ENCODE measurements around the gene CREM. TPM values are rescaled to one million over a fixed set of nuclear protein-coding genes. Genes with fewer than 3 reads are reported as not detected.

The CREM gene
- total and polyA plus RNA-seq, 2 experiments from 2014 or later: 40.9 to 43.8 TPM

DNA sequence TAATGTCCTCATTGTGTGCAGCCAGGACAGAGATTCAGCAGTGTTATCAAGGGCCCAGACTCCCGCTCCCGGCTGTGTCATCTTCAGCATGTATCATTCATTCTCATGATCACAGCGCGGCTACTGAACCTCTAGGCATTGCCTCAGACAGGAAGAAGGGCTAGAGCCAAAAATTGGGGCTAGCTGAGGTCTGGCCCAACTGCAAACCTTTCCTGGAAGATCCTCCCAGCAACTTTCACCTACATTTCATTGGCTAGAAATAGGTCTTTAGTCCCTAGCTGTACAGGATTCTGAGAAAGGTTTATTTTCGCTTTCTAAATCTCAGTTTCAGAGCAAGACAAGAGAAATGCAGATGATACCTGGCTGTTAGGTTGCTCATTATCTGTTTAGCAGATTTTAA lies 81.9 kb downstream of the CREM start (continued):
- TF ChIP-seq, protein P1, sequence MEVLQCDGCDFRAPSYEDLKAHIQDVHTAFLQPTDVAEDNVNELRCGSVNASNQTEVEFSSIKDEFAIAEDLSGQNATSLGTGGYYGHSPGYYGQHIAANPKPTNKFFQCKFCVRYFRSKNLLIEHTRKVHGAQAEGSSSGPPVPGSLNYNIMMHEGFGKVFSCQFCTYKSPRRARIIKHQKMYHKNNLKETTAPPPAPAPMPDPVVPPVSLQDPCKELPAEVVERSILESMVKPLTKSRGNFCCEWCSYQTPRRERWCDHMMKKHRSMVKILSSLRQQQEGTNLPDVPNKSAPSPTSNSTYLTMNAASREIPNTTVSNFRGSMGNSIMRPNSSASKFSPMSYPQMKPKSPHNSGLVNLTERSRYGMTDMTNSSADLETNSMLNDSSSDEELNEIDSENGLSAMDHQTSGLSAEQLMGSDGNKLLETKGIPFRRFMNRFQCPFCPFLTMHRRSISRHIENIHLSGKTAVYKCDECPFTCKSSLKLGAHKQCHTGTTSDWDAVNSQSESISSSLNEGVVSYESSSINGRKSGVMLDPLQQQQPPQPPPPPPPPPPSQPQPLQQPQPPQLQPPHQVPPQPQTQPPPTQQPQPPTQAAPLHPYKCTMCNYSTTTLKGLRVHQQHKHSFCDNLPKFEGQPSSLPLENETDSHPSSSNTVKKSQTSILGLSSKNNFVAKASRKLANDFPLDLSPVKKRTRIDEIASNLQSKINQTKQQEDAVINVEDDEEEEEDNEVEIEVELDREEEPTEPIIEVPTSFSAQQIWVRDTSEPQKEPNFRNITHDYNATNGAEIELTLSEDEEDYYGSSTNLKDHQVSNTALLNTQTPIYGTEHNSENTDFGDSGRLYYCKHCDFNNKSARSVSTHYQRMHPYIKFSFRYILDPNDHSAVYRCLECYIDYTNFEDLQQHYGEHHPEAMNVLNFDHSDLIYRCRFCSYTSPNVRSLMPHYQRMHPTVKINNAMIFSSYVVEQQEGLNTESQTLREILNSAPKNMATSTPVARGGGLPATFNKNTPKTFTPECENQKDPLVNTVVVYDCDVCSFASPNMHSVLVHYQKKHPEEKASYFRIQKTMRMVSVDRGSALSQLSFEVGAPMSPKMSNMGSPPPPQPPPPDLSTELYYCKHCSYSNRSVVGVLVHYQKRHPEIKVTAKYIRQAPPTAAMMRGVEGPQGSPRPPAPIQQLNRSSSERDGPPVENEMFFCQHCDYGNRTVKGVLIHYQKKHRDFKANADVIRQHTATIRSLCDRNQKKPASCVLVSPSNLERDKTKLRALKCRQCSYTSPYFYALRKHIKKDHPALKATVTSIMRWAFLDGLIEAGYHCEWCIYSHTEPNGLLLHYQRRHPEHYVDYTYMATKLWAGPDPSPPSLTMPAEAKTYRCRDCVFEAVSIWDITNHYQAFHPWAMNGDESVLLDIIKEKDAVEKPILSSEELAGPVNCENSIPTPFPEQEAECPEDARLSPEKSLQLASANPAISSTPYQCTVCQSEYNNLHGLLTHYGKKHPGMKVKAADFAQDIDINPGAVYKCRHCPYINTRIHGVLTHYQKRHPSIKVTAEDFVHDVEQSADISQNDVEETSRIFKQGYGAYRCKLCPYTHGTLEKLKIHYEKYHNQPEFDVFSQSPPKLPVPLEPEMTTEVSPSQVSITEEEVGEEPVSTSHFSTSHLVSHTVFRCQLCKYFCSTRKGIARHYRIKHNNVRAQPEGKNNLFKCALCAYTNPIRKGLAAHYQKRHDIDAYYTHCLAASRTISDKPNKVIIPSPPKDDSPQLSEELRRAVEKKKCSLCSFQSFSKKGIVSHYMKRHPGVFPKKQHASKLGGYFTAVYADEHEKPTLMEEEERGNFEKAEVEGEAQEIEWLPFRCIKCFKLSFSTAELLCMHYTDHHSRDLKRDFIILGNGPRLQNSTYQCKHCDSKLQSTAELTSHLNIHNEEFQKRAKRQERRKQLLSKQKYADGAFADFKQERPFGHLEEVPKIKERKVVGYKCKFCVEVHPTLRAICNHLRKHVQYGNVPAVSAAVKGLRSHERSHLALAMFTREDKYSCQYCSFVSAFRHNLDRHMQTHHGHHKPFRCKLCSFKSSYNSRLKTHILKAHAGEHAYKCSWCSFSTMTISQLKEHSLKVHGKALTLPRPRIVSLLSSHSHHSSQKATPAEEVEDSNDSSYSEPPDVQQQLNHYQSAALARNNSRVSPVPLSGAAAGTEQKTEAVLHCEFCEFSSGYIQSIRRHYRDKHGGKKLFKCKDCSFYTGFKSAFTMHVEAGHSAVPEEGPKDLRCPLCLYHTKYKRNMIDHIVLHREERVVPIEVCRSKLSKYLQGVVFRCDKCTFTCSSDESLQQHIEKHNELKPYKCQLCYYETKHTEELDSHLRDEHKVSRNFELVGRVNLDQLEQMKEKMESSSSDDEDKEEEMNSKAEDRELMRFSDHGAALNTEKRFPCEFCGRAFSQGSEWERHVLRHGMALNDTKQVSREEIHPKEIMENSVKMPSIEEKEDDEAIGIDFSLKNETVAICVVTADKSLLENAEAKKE (CRISPR knock-in tag; IDR thresholded peaks at IDR 0.05): no peak
- TF ChIP-seq EZH2phosphoT487 (IDR thresholded peaks at IDR 0.05; ENCODE audit: unreplicated experiment) (no peak), EZH2 (IDR thresholded peaks at IDR 0.05; ENCODE audit: low read depth, unreplicated experiment) (no peak)

DNA sequence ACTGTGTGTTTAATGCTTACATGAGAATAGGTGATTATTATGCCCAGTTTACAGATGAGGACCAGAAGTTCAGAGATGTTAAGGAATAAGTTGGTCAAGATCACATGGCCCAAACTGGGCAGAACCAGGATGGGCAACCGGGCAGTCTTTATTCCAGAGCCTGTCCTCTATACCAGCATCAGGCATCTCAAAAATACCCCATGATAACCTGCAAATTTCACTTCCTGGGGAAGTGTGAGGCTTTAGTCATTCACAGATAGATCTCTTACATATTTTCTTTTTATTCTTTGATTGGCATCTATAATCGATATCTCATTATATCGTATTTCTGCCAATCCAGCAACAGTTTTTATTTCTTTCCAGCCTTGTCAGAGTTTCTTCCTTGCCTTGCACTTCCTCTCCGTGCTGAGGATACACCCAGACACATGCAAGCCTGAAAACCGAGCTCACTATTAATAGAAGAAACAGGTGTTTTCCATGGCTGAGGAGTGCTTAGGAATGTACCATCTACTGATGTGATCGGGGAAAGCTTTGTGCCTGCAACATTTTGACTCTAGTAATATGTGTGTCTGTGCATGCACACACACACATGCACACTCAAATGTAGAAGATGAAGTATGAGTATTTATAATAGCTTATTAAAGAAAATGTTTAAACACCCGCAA lies 82.4 kb downstream of the CREM start:
- peak overlapping the region; percentile 22; the same call in 1 of the 2 replicates for H3K4me2 ChIP-seq
- H3K36me3 Mint-ChIP-seq (ENCODE audit: low read depth): no peaks in the 10 kb centered on the region; the same call in 2 of the 3 replicates
- no peak overlapping the region for H3K4me3 ChIP-seq
- peaks cover 47% of the 10 kb centered on the region for H3K4me1 Mint-ChIP-seq
- peaks cover 43% of the 10 kb centered on the region for H3K4me1 ChIP-seq (ENCODE audit: insufficient read depth)
- no peaks in the 10 kb centered on the region for H3K36me3 ChIP-seq (ENCODE audit: insufficient read depth)
- H3K27ac ChIP-seq (ENCODE audit: low read depth): peak overlapping the region; percentile 58
- no peaks in the 10 kb centered on the region for H4K20me1 ChIP-seq (replicated peaks; ENCODE audit: insufficient read depth)
- no peak overlapping the region for H3K4me3 Mint-ChIP-seq
- ATAC-seq (no peak), DNase-seq (ENCODE audit: low spot score) (no peak)
- no peaks in the 10 kb centered on the region for H3F3A ChIP-seq (replicated peaks; ENCODE audit: low read depth)
- no peaks in the 10 kb centered on the region for H3K9me3 Mint-ChIP-seq
- no peaks in the 10 kb centered on the region for H3K9me2 ChIP-seq (ENCODE audit: insufficient read depth)
- no peaks in the 10 kb centered on the region for H3K79me2 ChIP-seq (replicated peaks; ENCODE audit: insufficient read depth)
- H2AFZ ChIP-seq: no peak overlapping the region
- H3K27ac Mint-ChIP-seq: no peak overlapping the region; the same call in 1 of the 2 replicates
- peaks cover 5% of the 10 kb centered on the region for H3K27me3 Mint-ChIP-seq (ENCODE audit: insufficient read depth, low read depth, poor library complexity)
- H3K27me3 ChIP-seq (ENCODE audit: insufficient read depth): no peaks in the 10 kb centered on the region
- TF ChIP-seq POLR2AphosphoS5 (IDR thresholded peaks at IDR 0.05; ENCODE audit: low read depth): no peak
- TF ChIP-seq JUNB (IDR thresholded peaks at IDR 0.05; ENCODE audit: unreplicated experiment): no peak
- no peak for TF ChIP-seq ZNF114 (CRISPR knock-in tag; IDR thresholded peaks at IDR 0.05)
- no peak for TF ChIP-seq EZH2 (IDR thresholded peaks at IDR 0.05; ENCODE audit: low read depth, unreplicated experiment)
- TF ChIP-seq STAT1 (IDR thresholded peaks at IDR 0.05; ENCODE audit: unreplicated experiment): no peak
- TF ChIP-seq, protein P2, sequence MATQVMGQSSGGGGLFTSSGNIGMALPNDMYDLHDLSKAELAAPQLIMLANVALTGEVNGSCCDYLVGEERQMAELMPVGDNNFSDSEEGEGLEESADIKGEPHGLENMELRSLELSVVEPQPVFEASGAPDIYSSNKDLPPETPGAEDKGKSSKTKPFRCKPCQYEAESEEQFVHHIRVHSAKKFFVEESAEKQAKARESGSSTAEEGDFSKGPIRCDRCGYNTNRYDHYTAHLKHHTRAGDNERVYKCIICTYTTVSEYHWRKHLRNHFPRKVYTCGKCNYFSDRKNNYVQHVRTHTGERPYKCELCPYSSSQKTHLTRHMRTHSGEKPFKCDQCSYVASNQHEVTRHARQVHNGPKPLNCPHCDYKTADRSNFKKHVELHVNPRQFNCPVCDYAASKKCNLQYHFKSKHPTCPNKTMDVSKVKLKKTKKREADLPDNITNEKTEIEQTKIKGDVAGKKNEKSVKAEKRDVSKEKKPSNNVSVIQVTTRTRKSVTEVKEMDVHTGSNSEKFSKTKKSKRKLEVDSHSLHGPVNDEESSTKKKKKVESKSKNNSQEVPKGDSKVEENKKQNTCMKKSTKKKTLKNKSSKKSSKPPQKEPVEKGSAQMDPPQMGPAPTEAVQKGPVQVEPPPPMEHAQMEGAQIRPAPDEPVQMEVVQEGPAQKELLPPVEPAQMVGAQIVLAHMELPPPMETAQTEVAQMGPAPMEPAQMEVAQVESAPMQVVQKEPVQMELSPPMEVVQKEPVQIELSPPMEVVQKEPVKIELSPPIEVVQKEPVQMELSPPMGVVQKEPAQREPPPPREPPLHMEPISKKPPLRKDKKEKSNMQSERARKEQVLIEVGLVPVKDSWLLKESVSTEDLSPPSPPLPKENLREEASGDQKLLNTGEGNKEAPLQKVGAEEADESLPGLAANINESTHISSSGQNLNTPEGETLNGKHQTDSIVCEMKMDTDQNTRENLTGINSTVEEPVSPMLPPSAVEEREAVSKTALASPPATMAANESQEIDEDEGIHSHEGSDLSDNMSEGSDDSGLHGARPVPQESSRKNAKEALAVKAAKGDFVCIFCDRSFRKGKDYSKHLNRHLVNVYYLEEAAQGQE (IDR thresholded peaks at IDR 0.05; ENCODE audit: unreplicated experiment): no peak
- TF ChIP-seq EZH2phosphoT487 (IDR thresholded peaks at IDR 0.05; ENCODE audit: unreplicated experiment): no peak
- TF ChIP-seq, protein P3, sequence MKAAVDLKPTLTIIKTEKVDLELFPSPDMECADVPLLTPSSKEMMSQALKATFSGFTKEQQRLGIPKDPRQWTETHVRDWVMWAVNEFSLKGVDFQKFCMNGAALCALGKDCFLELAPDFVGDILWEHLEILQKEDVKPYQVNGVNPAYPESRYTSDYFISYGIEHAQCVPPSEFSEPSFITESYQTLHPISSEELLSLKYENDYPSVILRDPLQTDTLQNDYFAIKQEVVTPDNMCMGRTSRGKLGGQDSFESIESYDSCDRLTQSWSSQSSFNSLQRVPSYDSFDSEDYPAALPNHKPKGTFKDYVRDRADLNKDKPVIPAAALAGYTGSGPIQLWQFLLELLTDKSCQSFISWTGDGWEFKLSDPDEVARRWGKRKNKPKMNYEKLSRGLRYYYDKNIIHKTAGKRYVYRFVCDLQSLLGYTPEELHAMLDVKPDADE (IDR thresholded peaks at IDR 0.05): no peak
- no peak for TF ChIP-seq ZNF331 (CRISPR knock-in tag; IDR thresholded peaks at IDR 0.05; ENCODE audit: low read depth)

All from GM23338 (cell line).